HL-60/S4 (cell line): ENCODE results near the gene BRME1.

Source experiments
- in situ Hi-C: fragments of 300-500 bp; cut with MboI; formaldehyde crosslinking; loops from 2 replicates; pipeline ENCODE4 v1.14.3; 2022; ENCODE audit warnings: low sequenced_read_pairs

BRME1 gene

DNA sequence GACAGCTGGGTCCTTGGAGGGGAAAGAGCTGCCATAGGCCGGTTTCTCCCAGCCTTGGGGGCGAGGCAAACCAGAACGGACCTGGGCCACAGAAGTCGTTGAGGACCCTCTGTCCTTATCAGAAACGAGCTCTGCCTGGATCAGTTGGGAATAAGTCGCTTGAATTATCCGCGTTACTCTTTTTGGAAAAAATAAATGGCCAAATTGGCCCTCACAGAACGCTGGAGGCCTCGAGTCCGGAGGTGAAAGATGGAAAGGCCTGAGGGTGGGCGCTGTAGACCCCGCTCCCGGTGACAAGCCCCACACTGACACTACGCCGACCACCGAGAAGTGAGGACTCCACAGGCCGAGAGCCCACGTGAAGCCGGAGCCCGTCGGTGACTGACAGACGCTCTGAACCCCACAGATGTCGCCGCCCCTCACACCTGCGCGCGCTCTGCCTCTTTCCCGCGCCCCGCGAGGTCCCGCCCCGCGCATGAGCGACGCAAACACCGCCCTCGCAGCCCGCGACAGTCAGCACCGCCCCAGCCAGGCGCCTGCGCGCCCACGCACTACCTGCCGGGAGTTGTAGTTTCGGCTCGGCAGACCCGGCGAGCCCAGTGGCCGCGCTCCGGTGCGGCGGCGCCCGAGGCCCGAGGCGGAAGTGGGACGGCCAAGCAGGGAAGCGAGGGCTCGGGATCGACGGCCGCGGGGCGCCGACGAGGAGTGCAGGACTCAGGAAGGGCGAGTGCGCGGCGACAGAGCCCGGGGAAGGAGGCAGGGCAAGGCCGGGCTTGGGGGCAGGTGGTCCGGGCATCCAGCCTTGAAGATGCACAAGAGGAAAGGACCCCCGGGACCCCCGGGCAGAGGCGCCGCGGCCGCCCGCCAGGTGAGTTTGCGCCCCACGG lies at the start of gene BRME1, which contains the start of gene CC2D1A:
TSS of gene BRME1 (minus strand) at position 484 of the 887 bp plus-strand sequence. CDS start 1,225 bp downstream, outside the sequence.
TSS of gene CC2D1A (plus strand) at position 568 of the 887 bp plus-strand sequence. CDS start at position 809, 241 bp downstream.
- in situ Hi-C loops: no loop called here

DNA sequence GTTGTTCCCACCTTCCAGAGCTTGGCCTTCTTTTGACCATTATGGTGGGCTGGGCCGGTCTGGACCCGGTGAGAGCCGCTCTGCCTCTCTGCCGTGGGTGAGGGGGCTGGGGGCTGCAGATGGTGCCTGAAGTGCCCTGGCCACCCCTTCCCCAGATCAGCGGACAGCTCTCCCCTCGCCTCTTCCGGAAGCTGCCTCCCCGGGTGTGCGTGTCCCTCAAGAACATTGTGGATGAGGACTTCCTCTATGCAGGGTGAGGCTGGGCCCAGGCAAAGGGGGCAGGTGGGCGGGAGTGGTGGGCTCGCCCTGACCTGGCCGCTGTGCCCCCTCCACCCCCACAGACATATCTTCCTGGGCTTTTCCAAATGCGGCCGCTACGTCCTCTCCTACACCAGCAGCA lies 48.3 kb upstream of the BRME1 start:
- in situ Hi-C loops: no loop called here

DNA sequence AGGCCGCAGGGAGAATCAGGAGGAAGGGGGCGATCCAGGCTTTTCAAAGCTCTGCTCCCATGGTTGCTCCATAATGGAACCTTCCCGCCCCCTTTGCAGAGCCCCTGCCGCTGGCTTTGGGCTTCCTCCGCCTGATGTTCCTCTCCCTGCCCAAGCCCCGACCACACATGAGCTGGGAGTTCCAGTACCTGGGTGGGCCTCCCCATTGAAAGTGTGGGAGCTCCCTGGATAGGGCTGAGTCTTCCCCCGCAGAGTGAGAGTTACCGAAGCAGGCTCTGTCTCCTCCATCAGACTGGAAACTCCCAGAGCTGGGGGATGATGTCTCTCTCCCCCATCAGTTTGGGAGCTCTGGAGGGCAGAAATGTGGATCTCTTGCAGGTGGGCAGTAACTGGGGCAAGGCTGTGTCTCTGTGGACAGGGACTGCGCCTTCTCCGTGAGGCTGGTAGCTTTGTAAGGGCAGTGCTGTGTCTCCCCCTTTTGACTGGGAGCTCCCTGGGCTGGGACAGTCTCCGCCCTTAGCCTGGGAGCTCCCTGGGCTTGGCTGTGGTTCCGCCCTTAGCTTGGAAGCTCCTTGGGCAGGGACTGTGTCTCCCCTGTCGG lies 47.1 kb upstream of the BRME1 start:
- in situ Hi-C loops: no loop called here

GRCh38 chr19:13952154-13952930 lies 46.4 kb upstream of the BRME1 start, which contains the start of gene DCAF15:
DCAF15 (plus strand) TSS chr19:13952509; CDS start chr19:13952513, 4 bp downstream.
- in situ Hi-C loops: no loop called here

DNA sequence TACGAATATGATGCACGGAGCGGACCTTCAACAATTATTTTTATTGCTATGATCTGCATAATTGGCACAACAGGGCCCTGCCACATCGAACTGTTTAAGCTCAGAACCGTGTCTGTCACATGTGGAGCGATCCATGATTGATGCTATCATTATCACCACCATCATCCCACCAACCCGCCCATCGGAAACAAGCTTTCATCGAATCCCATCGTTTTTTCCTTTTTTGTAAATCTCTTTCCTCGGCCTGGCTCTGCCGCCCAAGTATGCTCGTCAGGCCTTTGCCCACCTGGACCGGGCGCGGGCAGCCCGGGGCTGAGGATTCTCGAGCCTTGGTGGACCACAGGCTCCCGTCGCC lies 45.9 kb upstream of the BRME1 start:
- in situ Hi-C loops: no loop called here

GRCh38 chr19:13951043-13951442 lies 45.1 kb upstream of the BRME1 start:
- in situ Hi-C loops: no loop called here

DNA sequence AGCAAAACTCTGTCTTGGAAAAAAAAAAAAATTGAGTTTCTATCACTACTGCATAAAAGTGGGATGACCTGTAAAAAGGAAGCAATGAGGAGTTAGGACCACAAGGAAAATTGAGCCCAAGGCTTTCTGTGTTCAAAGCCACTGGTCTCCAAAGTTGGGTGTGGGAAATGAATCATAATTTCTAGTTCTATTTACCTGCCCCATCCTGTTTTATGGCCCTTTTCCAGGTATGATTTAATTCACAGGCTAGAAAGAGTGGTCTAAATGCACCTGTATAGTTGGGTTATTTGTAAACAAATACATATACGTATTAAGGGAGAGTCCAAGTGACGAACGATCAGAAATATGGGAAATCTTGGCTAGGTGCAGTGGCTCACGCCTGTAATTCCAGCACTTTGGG lies 40.5 kb upstream of the BRME1 start:
- in situ Hi-C loops: no loop called here

- in situ Hi-C loops: no loop called here
Observed at GRCh38 chr19:13942023-13942684, 36.2 kb upstream of the BRME1 start.

- in situ Hi-C loops: no loop called here
Observed at GRCh38 chr19:13938301-13939064, 32.6 kb upstream of the BRME1 start, which contains the start of gene PODNL1. PODNL1 (minus strand) TSS chr19:13938417; CDS start chr19:13938181, 236 bp downstream.

- in situ Hi-C loops: no loop called here
Observed at GRCh38 chr19:13937479-13938300, 31.8 kb upstream of the BRME1 start.

DNA sequence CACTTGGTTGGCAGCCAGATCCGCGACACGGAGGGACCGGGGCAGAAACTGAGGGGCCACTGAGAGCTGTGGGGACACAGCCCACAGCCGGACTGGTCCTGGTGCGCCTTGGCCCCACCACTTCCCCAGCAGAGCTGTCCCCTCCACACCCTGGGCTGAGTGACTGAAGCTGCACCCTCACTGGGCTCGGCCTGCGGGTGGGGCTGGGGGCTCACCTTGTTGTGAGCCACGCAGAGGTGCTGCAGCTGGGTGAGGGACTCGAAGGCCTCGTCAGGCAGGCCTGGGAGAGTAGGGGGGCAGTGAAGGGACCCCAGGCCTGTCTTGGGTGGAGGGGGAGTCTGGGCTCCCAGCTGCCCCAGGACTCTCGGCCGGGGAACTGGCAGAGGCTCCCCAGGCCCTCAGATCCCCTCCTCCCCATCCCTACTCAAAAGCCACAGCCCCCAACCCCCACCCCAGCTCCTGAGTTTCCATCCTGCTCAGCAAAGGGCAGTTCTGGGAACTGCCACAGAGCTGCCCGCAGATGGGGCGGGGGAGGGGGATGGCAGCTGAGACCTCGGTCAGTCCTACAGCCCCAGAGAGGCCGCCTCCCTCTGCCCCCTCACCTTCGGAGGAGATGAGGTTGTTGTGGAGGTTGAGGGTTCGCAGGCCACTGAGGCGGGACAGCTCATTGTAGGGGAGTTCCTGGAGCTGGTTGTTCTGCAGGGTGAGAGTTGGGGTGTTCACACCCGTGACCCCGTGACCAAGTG lies 30.0 kb upstream of the BRME1 start:
- in situ Hi-C loops: no loop called here

GRCh38 chr19:13934785-13935109 lies 28.8 kb upstream of the BRME1 start:
- in situ Hi-C loops: no loop called here

GRCh38 chr19:13932911-13933393 lies 27.0 kb upstream of the BRME1 start:
- in situ Hi-C loops: no loop called here

- in situ Hi-C loops: no loop called here
Observed at GRCh38 chr19:13932149-13932637, 26.3 kb upstream of the BRME1 start.

DNA sequence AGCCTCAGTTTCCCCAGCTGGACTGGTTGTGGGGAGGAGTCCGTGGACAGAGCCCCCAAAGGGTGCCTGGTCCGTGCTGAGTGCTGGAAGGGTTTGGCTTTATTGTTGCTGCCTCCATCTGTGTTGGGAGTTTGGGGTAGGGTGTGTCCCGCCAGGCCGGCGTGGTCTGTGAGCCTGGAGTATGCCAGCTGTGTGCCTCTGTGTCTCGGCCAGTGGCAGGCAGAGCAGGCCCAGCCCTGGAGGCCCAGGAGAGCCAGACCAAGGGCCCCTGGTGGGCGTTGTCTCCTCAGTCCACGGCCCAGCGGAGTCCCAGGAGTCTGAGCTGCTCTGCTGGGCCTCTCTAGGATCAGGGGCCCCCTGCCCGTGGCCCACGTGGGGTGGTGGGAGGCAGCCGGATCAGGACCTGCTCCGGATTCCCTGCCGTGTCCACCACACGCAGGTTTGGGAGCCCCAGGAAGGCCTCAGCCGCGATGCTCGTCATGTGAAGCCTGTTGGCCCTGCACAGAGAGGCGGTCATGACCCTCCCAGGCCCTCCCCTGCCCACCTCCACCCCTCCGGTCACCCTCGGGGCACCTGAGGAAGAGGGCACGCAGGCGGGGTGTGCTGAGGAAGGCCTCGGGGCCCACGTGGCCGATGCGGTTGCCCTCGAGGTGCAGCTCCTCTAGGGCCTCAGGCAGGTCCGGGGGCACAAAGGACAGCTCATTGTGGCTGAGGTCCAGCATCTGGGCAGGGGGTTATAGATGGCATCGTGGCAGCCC lies 25.7 kb upstream of the BRME1 start:
- in situ Hi-C loops: no loop called here

- in situ Hi-C loops: no loop called here
Observed at GRCh38 chr19:13930402-13930801, 24.5 kb upstream of the BRME1 start.

DNA sequence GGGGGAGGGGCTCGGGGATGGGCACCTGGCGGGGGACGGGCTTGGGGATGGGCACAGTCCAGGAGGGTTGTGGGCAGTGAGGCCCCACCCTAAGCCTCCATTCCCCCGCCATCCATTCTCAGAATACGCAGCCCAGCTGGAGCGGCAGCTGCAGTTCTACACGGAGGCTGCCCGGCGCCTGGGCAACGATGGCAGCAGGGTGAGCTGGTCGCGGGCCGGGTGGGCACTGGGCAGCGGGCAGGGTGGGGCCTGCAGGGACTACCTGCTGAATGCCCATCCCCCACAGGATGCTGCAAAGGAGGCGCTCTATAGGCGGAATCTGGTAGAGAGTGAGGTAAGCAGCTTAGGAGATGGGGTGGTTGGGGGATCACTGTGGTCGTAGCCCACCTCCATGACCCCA lies 24.0 kb upstream of the BRME1 start:
- in situ Hi-C loops: no loop called here

- in situ Hi-C loops: no loop called here
Observed at GRCh38 chr19:13929340-13929739, 23.4 kb upstream of the BRME1 start.
